H1 (cell line): ENCODE results near the gene JMJD8. TPM values are rescaled to one million over a fixed set of nuclear protein-coding genes. Genes with fewer than 3 reads are reported as not detected.
A peak's percentile ranks its signal among the peaks of the same experiment; 100 is the strongest.

ENCODE experiments used
- CTCF ChIA-PET: fragments of 300-600 bp; sonication (Branson Sonifier 250); formaldehyde crosslinking; loops from one replicate; lab custom pipeline; 2021; ENCODE audit not compliant: partially characterized antibody; lab: Charles Lee
- POLR2A ChIA-PET: fragments of 300-600 bp; sonication (Branson Sonifier 250); formaldehyde crosslinking; loops from one replicate; lab custom pipeline; 2021; ENCODE audit warnings: inconsistent platforms; ENCODE audit not compliant: partially characterized antibody; lab: Charles Lee
- DNase-seq, 2 experiments: peaks; one replicate each; pipeline versions ENCODE4 v3.0.0 to v3.0.0-alpha.2; 2010 to 2022; ENCODE audit warnings: low spot score in 2 of 2, low read depth in 1 of 2, mixed read lengths in 1 of 2
- FAIRE-seq: peaks from 2 replicates; lab custom pipeline; 2011; peaks lifted over from hg19 to GRCh38; lab: Jason Lieb, UNC
- H2AFZ ChIP-seq: 2 replicates; pipeline ENCODE4 v1.8.1; 2012; ENCODE audit warnings: low read length, inconsistent platforms
- H2AK5ac ChIP-seq: 2 replicates; pipeline ENCODE4 v1.6.1; 2013; ENCODE audit warnings: low read depth, low read length
- H2BK120ac ChIP-seq: replicated peaks from 2 replicates; pipeline ENCODE3; 2013; ENCODE audit warnings: low read depth, low read length, inconsistent platforms
- H2BK12ac ChIP-seq: 2 replicates; pipeline ENCODE4 v1.6.1; 2013; ENCODE audit warnings: low read depth, low read length
- H2BK15ac ChIP-seq: 2 replicates; pipeline ENCODE4 v1.6.1; 2013; ENCODE audit warnings: low read length
- H2BK20ac ChIP-seq: 2 replicates; pipeline ENCODE4 v1.6.1; 2013; ENCODE audit warnings: low read length
- H2BK5ac ChIP-seq: 2 replicates; pipeline ENCODE4 v1.6.1; 2013; ENCODE audit warnings: low read depth, low read length
- H3K14ac ChIP-seq: 2 replicates; pipeline ENCODE4 v1.6.1; 2013; ENCODE audit warnings: inconsistent platforms; ENCODE audit not compliant: insufficient read length
- H3K18ac ChIP-seq: 2 replicates; pipeline ENCODE4 v1.6.1; 2013; ENCODE audit warnings: low read length; ENCODE audit errors: extremely low read depth
- H3K23ac ChIP-seq: 2 replicates; pipeline ENCODE4 v1.6.1; 2013; ENCODE audit warnings: inconsistent platforms; ENCODE audit not compliant: insufficient read length
- H3K23me2 ChIP-seq: 2 replicates; pipeline ENCODE4 v1.6.1; 2013; ENCODE audit warnings: low read depth, low read length
- H3K27ac ChIP-seq: 2 replicates; pipeline ENCODE4 v1.6.1; 2011; ENCODE audit warnings: low read depth, low read length, inconsistent platforms
- H3K27me3 ChIP-seq, 4 experiments: replicated peaks in 1 of 4; 1 replicate in 1 of 4; 2 replicates in 3 of 4; pipeline versions ENCODE4 v1.6.1 to v1.8.1; 2011 to 2013; ENCODE audit warnings: low read length in 3 of 4, mild to moderate bottlenecking in 3 of 4, inconsistent platforms in 2 of 4, mixed read lengths in 2 of 4, moderate library complexity in 1 of 4; ENCODE audit not compliant: control insufficient read depth in 3 of 4, insufficient read depth in 3 of 4; ENCODE audit errors: extremely low read depth in 1 of 4
- H3K36me3 ChIP-seq, 4 experiments: 2 replicates each; pipeline versions ENCODE4 v1.6.1 to v1.8.1; 2011 to 2013; ENCODE audit warnings: mild to moderate bottlenecking in 4 of 4, low read length in 3 of 4, moderate library complexity in 2 of 4, control low read depth in 1 of 4, inconsistent platforms in 1 of 4; ENCODE audit not compliant: insufficient read depth in 4 of 4, control insufficient read depth in 2 of 4
- H3K4ac ChIP-seq: replicated peaks from 2 replicates; pipeline ENCODE3; 2013; ENCODE audit warnings: low read length, low read depth, mixed read lengths, inconsistent platforms; ENCODE audit not compliant: insufficient read length
- H3K4me1 ChIP-seq, 4 experiments: replicated peaks in 1 of 4; 1 replicate in 1 of 4; 2 replicates in 3 of 4; pipeline versions ENCODE4 v1.6.1 to v1.8.1; 2011 to 2013; ENCODE audit warnings: low read length in 3 of 4, inconsistent platforms in 2 of 4, mixed read lengths in 1 of 4; ENCODE audit not compliant: insufficient read depth in 4 of 4, control insufficient read depth in 3 of 4
- H3K4me2 ChIP-seq, 2 experiments: 2 replicates each; pipeline versions ENCODE4 v1.6.1 to v1.8.1; 2011 to 2013; ENCODE audit warnings: low read depth in 2 of 2, low read length in 2 of 2, control low read depth in 1 of 2, inconsistent platforms in 1 of 2, mild to moderate bottlenecking in 1 of 2; ENCODE audit not compliant: insufficient read depth in 1 of 2
- H3K4me3 ChIP-seq, 4 experiments: fragments of 200-600, 300-600 bp in 1 of 4; sonication (generic), shearing (Covaris generic), sonication (Bioruptor Twin) in 1 of 4; 2 replicates each; pipeline versions ENCODE4 v1.5.1 to v1.8.1; 2011 to 2016; ENCODE audit warnings: low read length in 4 of 4, low read depth in 3 of 4, control low read depth in 2 of 4, inconsistent platforms in 2 of 4, mild to moderate bottlenecking in 2 of 4, mixed read lengths in 1 of 4, moderate library complexity in 1 of 4; ENCODE audit not compliant: insufficient read depth in 2 of 4; ENCODE audit errors: extremely low read depth in 1 of 4
- H3K56ac ChIP-seq: replicated peaks from 2 replicates; pipeline ENCODE3; 2013; ENCODE audit warnings: low read depth, mild to moderate bottlenecking, mixed read lengths, low read length, inconsistent platforms; ENCODE audit not compliant: insufficient read length
- H3K79me1 ChIP-seq: 2 replicates; pipeline ENCODE4 v1.6.1; 2013; ENCODE audit warnings: low read depth, low read length, control low read depth
- H3K79me2 ChIP-seq, 2 experiments: 2 replicates each; pipeline versions ENCODE4 v1.6.1 to v1.8.1; 2012 to 2013; ENCODE audit warnings: low read length in 2 of 2, mild to moderate bottlenecking in 2 of 2, inconsistent platforms in 1 of 2; ENCODE audit not compliant: insufficient read depth in 2 of 2, control insufficient read depth in 1 of 2
- H3K9ac ChIP-seq, 4 experiments: replicated peaks in 1 of 4; 1 replicate in 1 of 4; 2 replicates in 3 of 4; pipeline versions ENCODE4 v1.6.1 to v1.8.1; 2011 to 2013; ENCODE audit warnings: low read depth in 3 of 4, low read length in 3 of 4, control low read depth in 2 of 4, mild to moderate bottlenecking in 2 of 4, moderate library complexity in 2 of 4, inconsistent platforms in 1 of 4; ENCODE audit errors: extremely low read depth in 1 of 4
- H3K9me3 ChIP-seq, 2 experiments: 2 replicates each; pipeline versions ENCODE4 v1.6.1 to v1.8.1; 2012 to 2013; ENCODE audit warnings: mild to moderate bottlenecking in 2 of 2, moderate library complexity in 2 of 2, control low read depth in 1 of 2, inconsistent platforms in 1 of 2, low read depth in 1 of 2, low read length in 1 of 2, mixed read lengths in 1 of 2; ENCODE audit not compliant: insufficient read depth in 2 of 2
- H4K20me1 ChIP-seq, 2 experiments: replicated peaks in 1 of 2; 2 replicates each; pipeline versions ENCODE3 to v1.8.1; 2011 to 2013; ENCODE audit warnings: inconsistent platforms in 2 of 2, low read length in 2 of 2, mild to moderate bottlenecking in 1 of 2; ENCODE audit not compliant: insufficient read depth in 2 of 2, control insufficient read depth in 1 of 2
- H4K5ac ChIP-seq: 2 replicates; pipeline ENCODE4 v1.6.1; 2013; ENCODE audit warnings: low read length, low read depth, mixed read lengths, inconsistent platforms; ENCODE audit not compliant: insufficient read length
- H4K8ac ChIP-seq: 2 replicates; pipeline ENCODE4 v1.8.0; 2013; ENCODE audit warnings: mild to moderate bottlenecking, moderate library complexity, low read length, inconsistent platforms; ENCODE audit not compliant: insufficient read depth; ENCODE audit errors: extremely low read depth
- H4K91ac ChIP-seq: replicated peaks from 2 replicates; pipeline ENCODE3; 2013; ENCODE audit warnings: low read length, mixed read lengths, inconsistent platforms; ENCODE audit not compliant: insufficient read length
- BRCA1 ChIP-seq: IDR thresholded peaks from 2 replicates; pipeline ENCODE4 v1.6.1; 2012; ENCODE audit warnings: low read depth, low read length, improper control_type of control experiment
- CBX5 ChIP-seq: fragments of 300-800, 300-1000 bp; sonication (generic); IDR thresholded peaks from 2 replicates; pipeline ENCODE4 v1.7.1; 2016; ENCODE audit warnings: antibody characterized with exemption, low read length, low read depth
- CEBPB ChIP-seq: IDR thresholded peaks from 2 replicates; pipeline ENCODE4 v1.6.1; 2012; ENCODE audit warnings: low read depth, low read length
- EZH2 ChIP-seq: fragments of 200-600 bp; sonication (generic); IDR thresholded peaks from 2 replicates; pipeline ENCODE4 v1.7.1; 2012; ENCODE audit warnings: low read depth, mild to moderate bottlenecking, moderate library complexity, low read length, inconsistent platforms; ENCODE audit not compliant: severe bottlenecking
- GABPA ChIP-seq: IDR thresholded peaks from 2 replicates; pipeline ENCODE4 v1.6.1; 2011; ENCODE audit warnings: mild to moderate bottlenecking, low read length, moderate library complexity, borderline replicate concordance; ENCODE audit not compliant: insufficient read depth
- HDAC2 ChIP-seq, 2 experiments: fragments of 300-600 bp in 1 of 2; sonication (generic) in 1 of 2; IDR thresholded peaks; 2 replicates each; pipeline ENCODE4 v1.6.1; 2011 to 2012; ENCODE audit warnings: low read depth in 2 of 2, low read length in 2 of 2, mild to moderate bottlenecking in 2 of 2, moderate library complexity in 2 of 2, borderline replicate concordance in 1 of 2, inconsistent platforms in 1 of 2
- SIRT6 ChIP-seq: IDR thresholded peaks from one replicate; pipeline ENCODE4 v1.7.1; 2012; ENCODE audit warnings: low read length, inconsistent platforms
- SRF ChIP-seq: IDR thresholded peaks from 2 replicates; pipeline ENCODE4 v1.6.1; 2011; ENCODE audit warnings: mild to moderate bottlenecking, low read depth, low read length, moderate library complexity
- SUZ12 ChIP-seq: fragments of 200-600 bp; sonication (generic); IDR thresholded peaks from 2 replicates; pipeline ENCODE4 v1.6.1; 2012; ENCODE audit warnings: mild to moderate bottlenecking, inconsistent platforms, low read length, moderate library complexity, mixed read lengths
- TAF7 ChIP-seq: optimal IDR thresholded peaks from 2 replicates; pipeline ENCODE3; 2011; ENCODE audit warnings: low read depth, mild to moderate bottlenecking, inconsistent platforms, low read length, moderate library complexity, borderline replicate concordance
- WGBS, 2 experiments: shearing (Covaris generic) in 1 of 2; methylation state at CpG; one replicate each; pipeline versions ENCODE4 v1.1.6 to v1.1.7; 2013 to 2015; ENCODE audit warnings: low lambda C conversion rate in 2 of 2, mixed read lengths in 2 of 2, inconsistent platforms in 1 of 2, low coverage in 1 of 2, missing lambda C conversion rate in 1 of 2; ENCODE audit not compliant: insufficient replicate concordance in 2 of 2, insufficient coverage in 1 of 2, insufficient read length in 1 of 2; ENCODE audit errors: extremely low coverage in 1 of 2, missing lambda C conversion rate in 1 of 2; 5-methylcytosine and 5-hydroxymethylcytosine counted together
- polyA plus RNA-seq, 7 experiments: library from polyadenylated mRNA; depleted of rRNA in 3 of 7; stranded (reverse) in 5 of 7; unstranded in 2 of 7; fragments of >200 nt in 5 of 7; fragments of 200-250 nt in 2 of 7; gene quantifications; 1 replicate in 5 of 7; 2 replicates in 1 of 7; 4 replicates in 1 of 7; pipeline versions ENCODE4 v1.2.1 to v1.2.3, GENCODE V29; 2011 to 2013; ENCODE audit warnings: missing spikeins in 2 of 7, mixed read lengths in 2 of 7
- total RNA-seq: library from RNA; stranded (reverse); fragmentation: NEBNext Ultra II Directional; extraction: Animal tissue kit (Norgen Biotek cat#: 25700); gene quantifications from 2 replicates; pipeline ENCODE4 v1.2.1, GENCODE V29; 2021

Gene JMJD8
- total and polyA plus RNA-seq, 2 of the 8 experiments (the other 6 are each of a cell fraction or from before 2014, with no cell fraction given) = 46.4 to 87.4 TPM

DNA sequence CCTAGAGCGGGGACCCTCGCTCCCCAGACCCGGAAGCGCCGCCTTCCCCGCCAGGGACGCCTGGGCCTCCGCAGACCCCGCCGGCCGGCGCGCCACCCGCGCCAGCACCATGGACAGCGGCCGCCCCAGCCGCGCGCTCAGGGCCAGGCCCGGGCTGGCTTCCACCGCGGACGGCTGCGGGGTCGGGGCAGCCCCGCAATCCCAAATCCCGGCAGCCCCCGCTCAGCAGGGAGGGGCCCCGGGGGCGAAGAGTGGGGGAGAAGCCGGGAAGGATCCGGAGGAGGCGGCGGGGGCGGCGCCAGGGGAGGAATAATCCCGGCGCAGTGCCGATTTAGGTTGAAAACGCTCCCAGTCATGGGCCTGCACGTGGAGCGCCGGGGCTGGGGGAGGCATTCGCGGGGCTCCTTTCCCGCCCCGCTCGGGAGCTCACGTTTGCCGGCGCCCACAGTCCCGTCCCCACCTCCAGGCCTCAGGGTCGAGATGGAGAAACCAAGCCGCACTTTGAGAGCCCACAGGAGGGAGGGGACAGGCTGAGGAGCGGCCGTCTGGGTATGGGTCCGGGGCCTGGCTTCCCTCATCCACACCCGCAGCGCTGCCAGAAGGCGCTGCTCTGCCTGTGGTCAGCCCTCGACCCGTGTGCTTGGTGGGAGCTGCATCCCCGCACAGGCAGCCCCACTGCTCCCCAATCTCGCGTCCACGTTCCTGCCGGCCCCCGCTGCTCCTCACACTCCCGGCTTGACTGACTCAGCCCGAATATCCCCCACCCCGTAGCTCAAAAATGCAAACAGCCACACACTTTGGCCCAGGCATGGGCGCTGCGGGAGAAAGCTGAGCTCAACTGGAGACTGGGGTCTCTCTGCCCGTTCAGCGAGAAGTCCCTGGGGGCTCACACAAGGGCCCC lies 16.8 kb upstream of the JMJD8 start:
- H2BK20ac ChIP-seq = no peak overlapping the region
- POLR2A ChIA-PET = interaction anchor here (1.5 to 4.5 kb wide), 3 partner anchors 11 to 21 kb away, joined by 6 to 30 read pairs (median 12); partner anchors contain the start of genes ANTKMT and WDR24
- H3K56ac ChIP-seq = no peak overlapping the region
- no peak overlapping the region for H3K4ac ChIP-seq
- no peak overlapping the region for H2BK5ac ChIP-seq
- no peak overlapping the region for H2AK5ac ChIP-seq
- no peak overlapping the region for H2AFZ ChIP-seq
- peaks cover 45 to 80% (median 72%) of the 10 kb centered on the region in 4 experiments for H3K27me3 ChIP-seq
- no peak overlapping the region for H3K23ac ChIP-seq
- peaks cover 0 to 6% (median 1%) of the 10 kb centered on the region in 4 experiments; a peak in 3 of 7 replicates for H3K4me1 ChIP-seq
- 20% methylated on average over 44 of the region's 76 CpGs; no CpG with 5 or more reads in 1 of the 2 experiments for WGBS, 2 experiments
- peaks cover 6 to 26% of the 10 kb centered on the region in 2 experiments for H4K20me1 ChIP-seq
- H4K5ac ChIP-seq = no peak overlapping the region
- H3K79me2 ChIP-seq = no peaks in the 10 kb centered on the region
- H3K23me2 ChIP-seq = peaks cover 3% of the 10 kb centered on the region; the same call in 1 of the 2 replicates
- H3K14ac ChIP-seq = no peak overlapping the region
- no peak overlapping the region for H4K91ac ChIP-seq
- CTCF ChIA-PET = interaction anchor here (0.9 to 33.4 kb wide), 4 partner anchors 12 to 35 kb away, joined by 4 to 977 read pairs (median 30); partner anchors contain the start of genes ANTKMT, CCDC78, CIAO3 and HAGHL
- no peak overlapping the region; a peak in 1 of 7 replicates for H3K9ac ChIP-seq
- DNase-seq (peak in 1 of 2 experiments; percentile 92), FAIRE-seq (no peak)
- no peak overlapping the region for H4K8ac ChIP-seq
- no peaks in the 10 kb centered on the region for H3K79me1 ChIP-seq
- H2BK120ac ChIP-seq = no peak overlapping the region
- peak overlapping the region; percentile 33 to 45; a peak in 3 of 4 replicates for H3K4me2 ChIP-seq
- H3K18ac ChIP-seq = no peak overlapping the region
- H2BK15ac ChIP-seq = no peak overlapping the region
- no peak overlapping the region for H3K27ac ChIP-seq
- H2BK12ac ChIP-seq = no peak overlapping the region
- H3K9me3 ChIP-seq = no peaks in the 10 kb centered on the region
- H3K36me3 ChIP-seq = no peaks in the 10 kb centered on the region
- peak overlapping the region in 1 of 4 experiments; percentile 33; a peak in 2 of 8 replicates for H3K4me3 ChIP-seq
- TF ChIP-seq SRF (no peak), CEBPB (no peak), SIRT6 (no peak), HDAC2 (IDR thresholded peaks at IDR 0.05; ENCODE audit: borderline replicate concordance in 1 of 2, low read depth in 2 of 2, low read length in 2 of 2) (0 out of 4 replicates have a peak, but pooled peaks have one; percentile 37 to 40), GABPA (peak; percentile 82; the same call in 1 of the 2 replicates), CBX5 (no peak), TAF7 (peak; percentile 32), BRCA1 (no peak), SUZ12 (peak; percentile 44; the same call in 1 of the 2 replicates), EZH2 (peak; percentile 56)
